Activated T-cell treated with anti-CD3 and anti-CD28 coated beads for 1 hour (primary cell): Measurements from ENCODE around the gene GRID1.

Source experiments
- DNase-seq: peaks from one replicate; pipeline ENCODE4 v3.0.0-alpha.2; 2020; ENCODE audit warnings: low read depth

The GRID1 gene

GRCh38 chr10:86227501-86228258 is 138.9 kb downstream of the GRID1 start:
- DNase-seq, result no peak

GRCh38 chr10:86226781-86227201 is 139.8 kb downstream of the GRID1 start:
- DNase-seq, result no peak

- DNase-seq, result no peak
Observed at GRCh38 chr10:86226016-86226415, 140.6 kb downstream of the GRID1 start.

GRCh38 chr10:86225103-86225782 is 141.4 kb downstream of the GRID1 start:
- no peak for DNase-seq

GRCh38 chr10:86224354-86225102 is 142.1 kb downstream of the GRID1 start:
- DNase-seq, result no peak

- DNase-seq, result no peak
Observed at GRCh38 chr10:86223256-86223655, 143.3 kb downstream of the GRID1 start.

GRCh38 chr10:86222687-86223086 is 143.9 kb downstream of the GRID1 start:
- DNase-seq, result no peak

GRCh38 chr10:86222336-86222650 is 144.3 kb downstream of the GRID1 start:
- DNase-seq, result no peak

GRCh38 chr10:86221442-86222335 is 144.9 kb downstream of the GRID1 start:
- DNase-seq, result no peak

GRCh38 chr10:86220626-86221025 is 146.0 kb downstream of the GRID1 start:
- no peak for DNase-seq

- DNase-seq, result no peak
Observed at GRCh38 chr10:86219271-86219670, 147.3 kb downstream of the GRID1 start.

- no peak for DNase-seq
Observed at GRCh38 chr10:86218842-86219241, 147.8 kb downstream of the GRID1 start.

- no peak for DNase-seq
Observed at GRCh38 chr10:86218160-86218559, 148.4 kb downstream of the GRID1 start.

- no peak for DNase-seq
Observed at GRCh38 chr10:86217371-86218080, 149.1 kb downstream of the GRID1 start.

- DNase-seq, result no peak
Observed at GRCh38 chr10:86216886-86217285, 149.7 kb downstream of the GRID1 start.

- no peak for DNase-seq
Observed at GRCh38 chr10:86215712-86216111, 150.9 kb downstream of the GRID1 start.

- no peak for DNase-seq
Observed at GRCh38 chr10:86215046-86215445, 151.5 kb downstream of the GRID1 start.

GRCh38 chr10:86213148-86213547 is 153.4 kb downstream of the GRID1 start:
- no peak for DNase-seq

GRCh38 chr10:86212391-86212700 is 154.2 kb downstream of the GRID1 start:
- DNase-seq, result no peak

- DNase-seq, result no peak
Observed at GRCh38 chr10:86211691-86212390, 154.8 kb downstream of the GRID1 start.

GRCh38 chr10:86210416-86210815 is 156.2 kb downstream of the GRID1 start:
- DNase-seq, result no peak
